ENCODE results near the gene PRDM4. TPM values are rescaled to one million over a fixed set of nuclear protein-coding genes. Genes with fewer than 3 reads are reported as not detected.

The PRDM4 gene
- total RNA-seq, 1 donor, result 34.3 TPM

DNA sequence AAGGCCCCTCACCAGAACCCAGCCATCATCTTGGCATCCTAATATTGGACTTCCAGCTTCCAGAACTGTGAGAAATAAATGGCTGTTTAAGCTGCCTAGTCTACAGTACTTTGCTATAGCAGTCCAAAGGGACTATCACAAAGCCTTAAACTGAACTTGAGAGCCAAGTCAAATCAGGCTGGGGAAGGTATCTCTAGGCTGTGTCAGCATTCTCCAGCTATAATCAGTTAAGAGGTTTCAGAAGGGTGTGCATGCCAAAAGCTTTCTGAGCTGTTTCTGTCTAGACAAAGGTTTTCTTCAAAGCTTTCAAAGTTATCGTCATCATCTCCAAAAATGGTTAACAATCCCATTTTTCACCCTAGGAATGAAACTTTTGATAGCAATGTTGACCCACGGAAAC is 21.1 kb upstream of the PRDM4 start:
- no peak for TF ChIP-seq CTCF (IDR thresholded peaks at IDR 0.05; ENCODE audit: insufficient read depth, low read length)
- no peak overlapping the region for H3K4me3 ChIP-seq (ENCODE audit: low read depth, low read length)
- DNase-seq (ENCODE audit: low read depth), result no peak

DNA sequence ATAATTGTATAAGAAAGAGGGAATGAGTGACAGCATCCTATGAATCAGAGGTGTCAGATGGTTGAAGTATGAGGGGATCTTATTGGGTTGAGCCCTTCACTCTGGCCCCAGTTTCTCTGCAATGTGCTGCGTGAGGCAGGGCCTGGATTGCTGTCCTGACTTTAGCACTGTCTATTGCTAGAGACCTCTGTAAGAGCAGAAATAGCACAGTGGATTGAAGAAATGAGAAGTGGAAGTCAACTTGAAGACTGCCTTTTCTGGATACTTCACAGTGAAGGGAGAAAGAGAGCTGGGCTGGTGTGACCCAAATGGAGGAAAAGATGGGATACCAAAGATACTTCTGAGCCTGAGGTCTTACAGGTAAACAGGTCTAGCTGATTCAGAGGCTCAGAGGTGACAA is 19.4 kb upstream of the PRDM4 start:
- no peak overlapping the region for H3K4me3 ChIP-seq (ENCODE audit: low read depth, low read length)
- no peak for DNase-seq (ENCODE audit: low read depth)
- TF ChIP-seq CTCF (IDR thresholded peaks at IDR 0.05; ENCODE audit: insufficient read depth, low read length), result no peak

- no peak for TF ChIP-seq CTCF (IDR thresholded peaks at IDR 0.05; ENCODE audit: insufficient read depth, low read length)
- no peak for DNase-seq (ENCODE audit: low read depth)
- H3K4me3 ChIP-seq (ENCODE audit: low read depth, low read length), result no peak overlapping the region
Observed at GRCh38 chr12:107779077-107779831, 18.3 kb upstream of the PRDM4 start.

DNA sequence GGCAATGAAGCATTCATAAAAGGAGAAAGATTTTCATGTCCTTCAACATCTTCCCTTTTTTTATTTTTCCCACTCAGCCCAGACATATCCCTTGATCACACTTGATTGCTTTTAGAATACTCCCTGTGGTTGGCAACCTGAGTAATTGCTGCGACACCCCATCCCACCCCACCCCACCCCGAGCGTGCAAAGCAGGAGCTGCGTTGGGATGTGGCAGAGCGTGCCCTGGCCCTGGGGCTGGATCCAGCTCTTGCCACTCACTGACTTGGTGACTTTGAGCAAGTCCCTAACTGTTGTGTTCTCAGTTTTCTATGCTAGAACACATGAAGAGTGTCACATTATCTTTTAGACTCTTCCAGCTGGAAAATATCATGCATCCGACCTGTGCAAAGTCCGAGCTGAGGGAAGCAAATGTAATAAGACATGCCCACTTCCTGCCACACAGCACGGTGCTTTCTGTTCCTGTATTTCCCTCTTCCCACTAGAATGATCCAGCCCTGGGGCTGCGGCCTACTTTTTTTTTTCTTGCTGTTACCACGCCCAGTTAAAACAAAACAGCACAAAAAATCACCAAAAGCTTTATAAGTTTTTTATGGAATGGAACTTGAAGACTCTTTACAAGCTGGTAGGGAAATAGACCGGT is 17.6 kb upstream of the PRDM4 start:
- TF ChIP-seq CTCF (IDR thresholded peaks at IDR 0.05; ENCODE audit: insufficient read depth, low read length), result no peak
- DNase-seq (ENCODE audit: low read depth), result no peak
- H3K4me3 ChIP-seq (ENCODE audit: low read depth, low read length), result no peak overlapping the region

GRCh38 chr12:107776171-107776570 is 15.2 kb upstream of the PRDM4 start:
- TF ChIP-seq CTCF (IDR thresholded peaks at IDR 0.05; ENCODE audit: insufficient read depth, low read length), result no peak
- no peak for DNase-seq (ENCODE audit: low read depth)
- H3K4me3 ChIP-seq (ENCODE audit: low read depth, low read length), result no peak overlapping the region

- TF ChIP-seq CTCF (IDR thresholded peaks at IDR 0.05; ENCODE audit: insufficient read depth, low read length), result no peak
- no peak for DNase-seq (ENCODE audit: low read depth)
- H3K4me3 ChIP-seq (ENCODE audit: low read depth, low read length), result no peak overlapping the region
Observed at GRCh38 chr12:107775093-107775721, 14.3 kb upstream of the PRDM4 start.

Measured in fibroblast of the aortic adventitia (primary cell).